Left lung (tissue), 10 donors: Measurements from ENCODE around the gene CARMIL1. TPM values are rescaled to one million over a fixed set of nuclear protein-coding genes. Genes with fewer than 3 reads are reported as not detected.

ENCODE experiments used
- ATAC-seq: fragments of 200-7000 bp; cut with Tn5 transposase; one replicate; pipeline ENCODE4 v1.9.1; 2020; ENCODE audit warnings: moderate library complexity
- DNase-seq, 4 donors: peaks; one replicate each; pipeline ENCODE4 v3.0.0-alpha.2; 2013 to 2020
- H3K27ac ChIP-seq, 2 donors: fragments of 200-600 bp; sonication (generic) in 1 of 2; one replicate each; pipeline versions ENCODE4 v1.5.0 to v1.8.0; 2020 to 2021
- H3K27me3 ChIP-seq, 2 donors: fragments of 200-600 bp; sonication (generic) in 1 of 2; one replicate each; pipeline versions ENCODE4 v1.5.0 to v1.8.0; 2020 to 2021
- H3K36me3 ChIP-seq, 2 donors: fragments of 200-600 bp; sonication (generic) in 1 of 2; one replicate each; pipeline versions ENCODE4 v1.5.0 to v1.8.0; 2020 to 2021
- H3K4me1 ChIP-seq, 2 donors: fragments of 200-600 bp; one replicate each; pipeline ENCODE4 v1.8.0; 2021
- H3K4me3 ChIP-seq, 2 donors: fragments of 200-600 bp; sonication (generic) in 1 of 2; one replicate each; pipeline versions ENCODE4 v1.5.0 to v1.8.0; 2020 to 2021; ENCODE audit warnings: mild to moderate bottlenecking in 1 of 2
- H3K9me3 ChIP-seq, 2 donors: fragments of 200-600 bp; sonication (generic) in 1 of 2; one replicate each; pipeline versions ENCODE4 v1.5.0 to v1.8.0; 2020 to 2021
- CTCF ChIP-seq, 2 donors: fragments of 200-600 bp; sonication (generic) in 1 of 2; IDR thresholded peaks; one replicate each; pipeline versions ENCODE4 v1.5.0 to v1.8.0; 2021; ENCODE audit warnings: antibody characterized with exemption in 2 of 2
- intact Hi-C, 2 donors: fragments of 100-400 bp; cut with DNase I; formaldehyde crosslinking; loops; one replicate each; pipeline versions ENCODE4 v1.11.2 to v1.14.2; 2022
- polyA plus RNA-seq, 6 donors: library from polyadenylated mRNA; unstranded; fragments of 120-200 nt; gene quantifications; one replicate each; pipeline ENCODE4 v1.2.1, GENCODE V29; 2013; ENCODE audit not compliant: insufficient read length in 6 of 6
- total RNA-seq, 2 donors: library from RNA; stranded (reverse); fragmentation: NEBNext Ultra II Directional; extraction: Animal tissue kit (Norgen Biotek cat#: 25700); gene quantifications; one replicate each; pipeline ENCODE4 v1.2.1, GENCODE V29; 2021
- donor health status: DM: no; HTN: yes; CAD: no.
- donor health status: DM: no; HTN: no; CAD: no.

The CARMIL1 gene
- total and polyA plus RNA-seq, 8 donors, result 16.4 to 32.8 (median 27.4) TPM

DNA sequence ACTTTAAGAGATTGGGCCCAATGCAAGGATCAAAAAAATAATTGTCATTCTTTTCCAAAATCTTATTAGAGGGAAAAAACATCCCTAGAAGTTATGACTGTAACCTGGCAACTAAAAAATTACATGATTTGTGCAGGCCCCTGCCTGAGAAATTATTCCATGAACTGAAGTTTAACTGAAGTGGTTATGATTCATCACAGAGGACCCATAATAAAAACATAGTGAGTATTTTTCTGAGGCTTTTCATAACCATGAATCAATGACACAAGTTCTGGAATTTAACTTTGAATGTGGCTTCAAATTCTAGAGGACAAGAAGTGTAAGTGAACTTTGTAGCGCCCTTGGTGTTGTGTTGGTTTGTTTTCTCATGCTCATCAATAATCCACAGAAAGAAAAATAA is 31.1 kb upstream of the CARMIL1 start:
- no peak overlapping the region for H3K4me3 ChIP-seq
- DNase-seq (no peak), ATAC-seq (no peak)
- H3K36me3 ChIP-seq, result no peaks in the 10 kb centered on the region
- no peaks in the 10 kb centered on the region for H3K4me1 ChIP-seq
- H3K27me3 ChIP-seq, result no peaks in the 10 kb centered on the region
- intact Hi-C loops, result no loop called here
- TF ChIP-seq CTCF (IDR thresholded peaks at IDR 0.05), result no peak
- no peak overlapping the region for H3K27ac ChIP-seq
- no peaks in the 10 kb centered on the region for H3K9me3 ChIP-seq

GRCh38 chr6:25249133-25249532 is 30.0 kb upstream of the CARMIL1 start:
- intact Hi-C loops, result no loop called here
- no peaks in the 10 kb centered on the region for H3K36me3 ChIP-seq
- no peaks in the 10 kb centered on the region for H3K27me3 ChIP-seq
- DNase-seq (no peak), ATAC-seq (no peak)
- H3K9me3 ChIP-seq, result no peaks in the 10 kb centered on the region
- no peak for TF ChIP-seq CTCF (IDR thresholded peaks at IDR 0.05)
- no peak overlapping the region for H3K27ac ChIP-seq
- no peak overlapping the region for H3K4me3 ChIP-seq
- no peaks in the 10 kb centered on the region for H3K4me1 ChIP-seq

DNA sequence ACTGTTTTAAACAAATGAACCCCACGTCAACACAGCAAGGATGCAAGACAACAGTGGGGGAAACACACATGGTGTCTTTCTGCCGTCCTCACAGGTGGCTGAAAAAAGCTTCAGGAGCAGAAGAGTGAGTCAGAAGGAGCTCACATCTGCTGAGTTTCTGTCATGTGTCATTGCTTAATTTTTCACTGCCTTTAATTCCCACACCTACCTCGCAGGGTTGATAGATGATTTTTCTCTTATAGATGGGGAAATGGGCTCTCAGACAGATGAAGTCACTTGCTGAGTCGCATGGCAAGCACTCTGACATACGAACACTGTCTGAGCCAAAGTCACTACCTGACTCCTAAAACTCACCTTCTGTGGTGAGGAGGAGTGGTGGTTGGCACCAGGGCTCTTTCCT is 28.3 kb upstream of the CARMIL1 start:
- ATAC-seq, result no peak
- intact Hi-C loops, result no loop called here
- H3K9me3 ChIP-seq, result no peaks in the 10 kb centered on the region

GRCh38 chr6:25251426-25251825 is 27.7 kb upstream of the CARMIL1 start:
- intact Hi-C loops, result no loop called here
- H3K36me3 ChIP-seq, result no peaks in the 10 kb centered on the region
- no peak for DNase-seq
- no peak for TF ChIP-seq CTCF (IDR thresholded peaks at IDR 0.05)
- no peak overlapping the region for H3K4me3 ChIP-seq
- no peaks in the 10 kb centered on the region for H3K9me3 ChIP-seq
- no peaks in the 10 kb centered on the region for H3K4me1 ChIP-seq
- H3K27me3 ChIP-seq, result no peaks in the 10 kb centered on the region
- H3K27ac ChIP-seq, result no peak overlapping the region
- no peak for ATAC-seq

More for the DNA sequence above, 28.3 kb upstream of the CARMIL1 start:
- Histone ChIP-seq H3K36me3 (no peaks in the 10 kb centered on the region), H3K4me1 (no peaks in the 10 kb centered on the region), H3K27me3 (no peaks in the 10 kb centered on the region), H3K27ac (no peak overlapping the region), H3K4me3 (no peak overlapping the region)
- DNase-seq, result no peak
- TF ChIP-seq CTCF (IDR thresholded peaks at IDR 0.05), result no peak

DNA sequence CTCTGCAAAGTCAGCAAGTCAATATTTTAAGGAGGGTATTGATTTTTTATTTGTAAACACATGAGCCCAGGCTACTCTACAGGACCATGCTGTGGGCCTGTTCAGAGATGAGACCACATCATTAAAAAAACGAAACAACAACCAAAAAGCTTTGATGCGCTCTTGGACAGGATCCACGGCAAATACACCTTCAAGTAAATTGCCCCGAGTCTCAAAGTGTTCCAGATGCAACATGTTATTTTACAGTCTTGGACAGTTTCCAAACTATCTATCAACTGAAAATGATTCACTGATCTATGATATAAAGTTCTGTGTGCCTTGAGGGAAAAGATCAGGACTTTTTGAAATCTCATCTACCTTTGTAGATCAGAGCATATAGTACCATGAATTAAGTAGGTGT is 25.8 kb upstream of the CARMIL1 start:
- no peaks in the 10 kb centered on the region for H3K9me3 ChIP-seq
- no peak for TF ChIP-seq CTCF (IDR thresholded peaks at IDR 0.05)
- ATAC-seq (no peak), DNase-seq (no peak)
- H3K36me3 ChIP-seq, result no peaks in the 10 kb centered on the region
- no peaks in the 10 kb centered on the region for H3K4me1 ChIP-seq
- intact Hi-C loops, result no loop called here
- H3K27ac ChIP-seq, result no peak overlapping the region
- H3K4me3 ChIP-seq, result no peak overlapping the region
- no peaks in the 10 kb centered on the region for H3K27me3 ChIP-seq
